Measurements from ENCODE around the gene SMIM38.

DNA sequence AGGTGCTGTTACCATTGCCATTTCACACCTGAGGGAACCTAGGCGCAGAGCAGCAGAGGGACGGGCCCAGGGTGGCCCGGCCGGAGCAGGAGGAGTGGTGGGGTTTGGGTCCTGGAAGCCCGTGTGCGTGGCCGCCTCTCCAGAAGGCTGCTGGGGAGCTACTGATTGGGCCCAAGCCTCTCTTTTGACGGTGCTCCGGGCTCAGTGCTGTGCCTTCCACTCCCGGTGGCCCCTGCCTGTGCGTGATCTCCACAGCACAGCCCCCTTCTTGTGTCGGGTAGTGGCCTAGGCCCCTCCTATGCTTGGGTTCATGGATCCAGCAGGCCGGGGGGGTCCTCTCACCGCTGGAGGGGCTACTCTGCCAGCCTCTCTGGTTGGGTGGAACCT, 41.0 kb downstream of the SMIM38 start:
- TF ChIP-seq CTCF (IDR thresholded peaks at IDR 0.05; ENCODE audit: low read length) (no peak), EZH2 (IDR thresholded peaks at IDR 0.05; ENCODE audit: borderline replicate concordance, low read length) (no peak)
